Measurements from ENCODE around the gene POLR1A.

- TF ChIP-seq CTCF (IDR thresholded peaks at IDR 0.05 in 4 of 5, conservative IDR thresholded peaks at IDR 0.05 in 1 of 5) = no peak
- TF ChIP-seq POLR2A (IDR thresholded peaks at IDR 0.05) = no peak
Observed at GRCh38 chr2:86026744-86027065, 79.0 kb downstream of the POLR1A start.

All from gastrocnemius medialis (tissue), 4 donors.